Effector memory CD4-positive, alpha-beta T cell (primary cell): ENCODE results near the gene PPIF.

Experiments used
- DNase-seq, 3 donors: peaks; one replicate each; pipeline ENCODE4 v3.0.0-alpha.2; 2020
- H3K27ac ChIP-seq: 2 replicates; pipeline ENCODE4 v1.7.0; 2013; ENCODE audit warnings: mild to moderate bottlenecking, low read length, moderate library complexity; ENCODE audit not compliant: insufficient read depth, poor library complexity, severe bottlenecking
- H3K27me3 ChIP-seq: replicated peaks from 2 replicates; pipeline ENCODE4 v1.7.0; 2013; ENCODE audit warnings: mild to moderate bottlenecking, low read length; ENCODE audit not compliant: insufficient read depth, control insufficient read depth, poor library complexity, severe bottlenecking
- H3K36me3 ChIP-seq: 2 replicates; pipeline ENCODE4 v1.7.0; 2013; ENCODE audit warnings: mild to moderate bottlenecking, low read length, moderate library complexity; ENCODE audit not compliant: control insufficient read depth, insufficient read depth
- H3K4me1 ChIP-seq: 2 replicates; pipeline ENCODE4 v1.7.0; 2013; ENCODE audit warnings: low read length, mild to moderate bottlenecking; ENCODE audit not compliant: control insufficient read depth, insufficient read depth, poor library complexity, severe bottlenecking
- H3K4me3 ChIP-seq: 2 replicates; pipeline ENCODE4 v1.7.0; 2013; ENCODE audit warnings: low read length, low read depth, mild to moderate bottlenecking; ENCODE audit not compliant: insufficient read depth, poor library complexity, severe bottlenecking
- H3K9me3 ChIP-seq: 2 replicates; pipeline ENCODE4 v1.7.0; 2013; ENCODE audit warnings: mild to moderate bottlenecking, low read length, moderate library complexity; ENCODE audit not compliant: control insufficient read depth

The PPIF gene

DNA sequence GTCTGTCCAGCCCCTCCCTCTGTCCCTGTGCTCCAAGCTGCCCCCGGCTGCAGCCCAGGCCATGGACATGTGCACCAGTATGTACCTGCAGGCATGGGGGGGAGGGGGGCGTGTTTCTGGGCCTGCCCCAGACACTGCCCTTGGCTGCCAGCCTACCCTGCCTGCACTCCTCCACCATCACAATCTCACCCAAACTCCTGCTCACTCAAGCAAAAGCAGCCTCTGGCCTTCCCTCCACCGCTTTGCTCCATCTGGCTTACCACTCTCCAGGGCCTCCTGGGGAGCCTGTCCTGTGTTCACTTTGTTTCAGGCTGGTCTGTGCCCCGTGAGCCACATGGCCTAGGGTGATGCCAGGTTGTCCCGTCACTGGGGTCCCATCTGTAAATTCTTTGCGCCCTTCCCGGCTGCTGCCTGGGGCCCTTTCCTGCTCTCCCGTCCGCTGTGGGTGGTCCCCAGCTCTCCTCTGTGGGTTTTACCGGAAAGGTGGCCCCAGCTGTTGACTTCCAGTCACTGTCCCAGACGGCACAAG is 33.3 kb upstream of the PPIF start:
- H3K4me1 ChIP-seq: peaks cover 28% of the 10 kb centered on the region

GRCh38 chr10:79314761-79315601 is 32.3 kb upstream of the PPIF start:
- DNase-seq: no peak
- H3K4me1 ChIP-seq: peaks cover 28% of the 10 kb centered on the region
- H3K4me3 ChIP-seq: no peak overlapping the region
- no peaks in the 10 kb centered on the region for H3K9me3 ChIP-seq
- no peak overlapping the region for H3K27ac ChIP-seq
- peaks cover 8% of the 10 kb centered on the region for H3K36me3 ChIP-seq
- no peaks in the 10 kb centered on the region for H3K27me3 ChIP-seq

More for the DNA sequence above, 33.3 kb upstream of the PPIF start:
- no peaks in the 10 kb centered on the region for H3K27me3 ChIP-seq
- no peak overlapping the region for H3K27ac ChIP-seq
- H3K9me3 ChIP-seq: no peaks in the 10 kb centered on the region
- H3K36me3 ChIP-seq: peaks cover 13% of the 10 kb centered on the region
- H3K4me3 ChIP-seq: no peak overlapping the region
- no peak for DNase-seq

- no peak for DNase-seq
- Histone ChIP-seq H3K4me1 (peaks cover 28% of the 10 kb centered on the region), H3K27me3 (no peaks in the 10 kb centered on the region), H3K36me3 (peaks cover 8% of the 10 kb centered on the region), H3K4me3 (no peak overlapping the region), H3K27ac (no peak overlapping the region), H3K9me3 (no peaks in the 10 kb centered on the region)
Measured at GRCh38 chr10:79315602-79315920, 31.7 kb upstream of the PPIF start.

GRCh38 chr10:79316671-79317431 is 30.4 kb upstream of the PPIF start:
- Histone ChIP-seq H3K9me3 (no peaks in the 10 kb centered on the region), H3K27ac (no peak overlapping the region), H3K4me1 (peaks cover 35% of the 10 kb centered on the region), H3K27me3 (no peaks in the 10 kb centered on the region), H3K36me3 (peaks cover 8% of the 10 kb centered on the region), H3K4me3 (peak overlapping the region; percentile 18)
- no peak for DNase-seq

DNA sequence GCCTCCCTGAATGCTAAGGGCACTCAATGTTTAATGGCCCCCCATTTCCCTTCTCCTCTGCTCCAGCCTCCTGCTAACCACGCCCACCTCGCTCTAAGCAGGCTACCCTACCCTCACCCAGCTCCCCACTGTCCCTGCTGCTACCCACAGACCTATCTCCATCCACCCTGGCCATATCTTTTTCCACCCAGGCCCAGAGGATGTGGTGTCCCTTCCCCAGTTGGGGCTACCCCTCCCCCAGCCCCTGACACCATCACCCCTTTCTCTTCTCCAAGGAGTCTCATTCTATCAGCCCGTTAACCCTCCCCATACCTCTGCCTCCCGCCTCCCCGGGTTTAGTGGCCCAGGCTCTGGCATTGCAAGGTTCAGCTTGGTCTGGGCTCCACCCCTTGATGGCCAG is 28.9 kb upstream of the PPIF start:
- H3K27me3 ChIP-seq: no peaks in the 10 kb centered on the region
- no peak for DNase-seq
- H3K4me1 ChIP-seq: peaks cover 49% of the 10 kb centered on the region
- no peak overlapping the region for H3K27ac ChIP-seq
- H3K4me3 ChIP-seq: no peak overlapping the region
- H3K36me3 ChIP-seq: no peaks in the 10 kb centered on the region
- no peaks in the 10 kb centered on the region for H3K9me3 ChIP-seq

DNA sequence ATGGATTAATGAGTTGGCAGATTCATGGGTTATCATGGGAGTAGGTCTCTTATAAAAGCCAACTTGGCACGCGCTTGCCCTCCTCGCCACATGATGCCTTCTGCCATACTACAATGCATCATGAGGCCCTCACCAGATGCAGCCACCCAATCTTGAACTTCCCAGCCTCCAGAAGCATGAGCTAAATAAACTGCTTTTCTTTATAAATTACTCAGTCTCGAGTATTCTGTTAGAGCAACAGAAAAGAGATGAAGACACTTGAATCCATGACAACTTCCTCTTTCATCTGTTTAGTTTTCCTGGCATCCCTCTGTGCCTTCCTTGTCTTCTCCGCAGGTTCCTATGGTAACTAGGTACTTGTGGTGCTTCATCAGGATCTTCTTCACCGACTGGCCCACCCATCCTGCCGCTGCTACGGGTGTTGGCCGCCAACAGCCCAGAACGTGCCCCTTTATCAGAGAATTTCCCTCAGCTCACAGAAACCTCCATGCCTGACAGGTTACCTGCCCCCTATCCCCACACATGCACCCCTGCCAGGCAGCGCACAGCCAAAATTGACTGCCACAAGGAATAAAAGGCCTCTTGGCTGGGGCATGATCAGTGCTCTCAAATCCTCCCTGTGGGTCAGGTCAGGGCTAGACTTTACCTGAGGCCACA is 28.0 kb upstream of the PPIF start:
- H3K9me3 ChIP-seq: no peaks in the 10 kb centered on the region
- no peak for DNase-seq
- H3K36me3 ChIP-seq: no peaks in the 10 kb centered on the region
- no peaks in the 10 kb centered on the region for H3K27me3 ChIP-seq
- H3K4me1 ChIP-seq: peaks cover 58% of the 10 kb centered on the region
- no peak overlapping the region for H3K27ac ChIP-seq
- H3K4me3 ChIP-seq: no peak overlapping the region

DNA sequence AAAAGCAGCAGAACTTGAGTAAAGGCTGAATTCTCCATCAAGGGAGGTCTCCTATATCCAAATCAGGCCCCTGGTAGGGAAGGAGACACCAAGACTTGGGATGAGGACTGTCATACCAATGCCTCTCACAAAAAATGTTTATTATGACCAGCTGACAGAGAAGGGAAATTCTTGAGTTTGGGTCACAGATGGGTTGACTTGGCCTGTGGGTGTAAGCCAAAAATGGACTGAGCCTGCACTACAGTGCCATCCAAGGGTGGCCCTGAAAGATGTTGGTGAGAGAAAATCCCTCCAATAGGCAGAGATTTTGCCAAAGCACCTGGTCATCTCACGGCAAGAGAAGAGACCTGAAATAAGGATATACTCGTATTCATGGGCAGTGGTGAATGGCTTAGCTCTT is 27.0 kb upstream of the PPIF start:
- Histone ChIP-seq H3K27ac (no peak overlapping the region), H3K36me3 (no peaks in the 10 kb centered on the region), H3K4me3 (no peak overlapping the region), H3K9me3 (no peaks in the 10 kb centered on the region), H3K4me1 (peaks cover 58% of the 10 kb centered on the region), H3K27me3 (no peaks in the 10 kb centered on the region)
- DNase-seq: no peak

- Histone ChIP-seq H3K4me3 (no peak overlapping the region), H3K9me3 (no peaks in the 10 kb centered on the region), H3K27me3 (no peaks in the 10 kb centered on the region), H3K4me1 (peaks cover 58% of the 10 kb centered on the region), H3K36me3 (no peaks in the 10 kb centered on the region), H3K27ac (no peak overlapping the region)
- DNase-seq: no peak
Measured at GRCh38 chr10:79320820-79321493, 26.3 kb upstream of the PPIF start.

DNA sequence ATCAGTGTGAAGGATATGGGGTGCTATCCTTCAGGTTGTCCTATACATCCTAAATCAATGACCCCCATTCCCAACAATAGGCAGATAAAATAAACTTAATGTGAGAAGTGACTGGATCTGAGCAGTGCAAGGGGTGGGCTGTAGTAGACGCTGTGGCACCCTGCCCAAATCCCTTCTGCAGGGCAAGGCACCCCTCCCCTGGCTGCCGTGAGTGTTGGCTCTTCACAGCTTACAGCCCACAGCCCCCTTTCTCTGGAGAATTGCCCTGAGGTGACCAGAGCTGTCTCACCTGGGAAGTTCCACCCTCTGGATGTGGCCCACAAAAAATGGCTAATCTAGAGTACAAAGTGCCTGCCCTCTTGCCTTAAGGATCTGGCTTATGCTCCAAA is 25.8 kb upstream of the PPIF start:
- H3K4me3 ChIP-seq: no peak overlapping the region
- H3K4me1 ChIP-seq: peaks cover 53% of the 10 kb centered on the region
- H3K9me3 ChIP-seq: no peaks in the 10 kb centered on the region
- no peak overlapping the region for H3K27ac ChIP-seq
- H3K36me3 ChIP-seq: no peaks in the 10 kb centered on the region
- no peak for DNase-seq
- no peaks in the 10 kb centered on the region for H3K27me3 ChIP-seq
